NT2/D1 (cell line): Measurements from ENCODE around the gene PGPEP1.

ENCODE experiments used
- DNase-seq: peaks from one replicate; pipeline ENCODE4 v3.0.0-alpha.2; 2011; ENCODE audit warnings: low read depth, low spot score
- H3K27me3 ChIP-seq: 2 replicates; pipeline ENCODE4 v1.6.0; 2011; ENCODE audit warnings: mild to moderate bottlenecking; ENCODE audit not compliant: insufficient read length, insufficient read depth
- H3K36me3 ChIP-seq: 2 replicates; pipeline ENCODE4 v1.6.1; 2011; ENCODE audit warnings: mild to moderate bottlenecking, low read length, mixed read lengths; ENCODE audit not compliant: insufficient read depth, insufficient read length
- H3K4me1 ChIP-seq: 2 replicates; pipeline ENCODE4 v1.5.1; 2011; ENCODE audit not compliant: insufficient read depth, insufficient read length
- H3K4me3 ChIP-seq: 2 replicates; pipeline ENCODE4 v1.5.1; 2011; ENCODE audit warnings: low read depth; ENCODE audit not compliant: insufficient read length
- H3K9ac ChIP-seq: 2 replicates; pipeline ENCODE4 v1.6.0; 2011; ENCODE audit warnings: low read depth; ENCODE audit not compliant: insufficient read length
- H3K9me3 ChIP-seq: 2 replicates; pipeline ENCODE4 v1.5.1; 2011; ENCODE audit warnings: mild to moderate bottlenecking, low read length; ENCODE audit not compliant: insufficient read depth
- SUZ12 ChIP-seq: IDR thresholded peaks from 2 replicates; pipeline ENCODE4 v1.6.1; 2011; ENCODE audit not compliant: insufficient read length, insufficient read depth; ENCODE audit errors: extremely low read depth
- YY1 ChIP-seq: IDR thresholded peaks from 2 replicates; pipeline ENCODE4 v1.6.1; 2011; ENCODE audit not compliant: insufficient read length, insufficient read depth
- ZNF274 ChIP-seq: IDR thresholded peaks from 2 replicates; pipeline ENCODE4 v1.6.1; 2011; ENCODE audit warnings: mild to moderate bottlenecking, low read depth, low read length

Gene PGPEP1

GRCh38 chr19:18309525-18310064 lies 30.8 kb upstream of the PGPEP1 start:
- TF ChIP-seq ZNF274 (no peak), YY1 (no peak), SUZ12 (no peak)
- peaks cover 27% of the 10 kb centered on the region for H3K4me1 ChIP-seq
- H3K9me3 ChIP-seq, result no peaks in the 10 kb centered on the region
- no peak overlapping the region for H3K9ac ChIP-seq
- no peak for DNase-seq
- H3K4me3 ChIP-seq, result no peak overlapping the region
- H3K36me3 ChIP-seq, result peaks cover 88% of the 10 kb centered on the region
- H3K27me3 ChIP-seq, result no peaks in the 10 kb centered on the region

GRCh38 chr19:18310118-18310909 lies 30.1 kb upstream of the PGPEP1 start:
- peaks cover 94% of the 10 kb centered on the region for H3K36me3 ChIP-seq
- no peak overlapping the region for H3K9ac ChIP-seq
- no peak for TF ChIP-seq SUZ12
- TF ChIP-seq YY1, result no peak
- no peak for TF ChIP-seq ZNF274
- no peak for DNase-seq
- H3K4me3 ChIP-seq, result no peak overlapping the region
- peaks cover 23% of the 10 kb centered on the region for H3K4me1 ChIP-seq
- H3K27me3 ChIP-seq, result no peaks in the 10 kb centered on the region
- H3K9me3 ChIP-seq, result no peaks in the 10 kb centered on the region

- no peaks in the 10 kb centered on the region for H3K9me3 ChIP-seq
- no peak for TF ChIP-seq ZNF274
- TF ChIP-seq YY1, result no peak
- TF ChIP-seq SUZ12, result no peak
- H3K9ac ChIP-seq, result no peak overlapping the region
- no peak overlapping the region for H3K4me3 ChIP-seq
- peaks cover 23% of the 10 kb centered on the region for H3K4me1 ChIP-seq
- H3K36me3 ChIP-seq, result peaks cover 97% of the 10 kb centered on the region
- no peak for DNase-seq
- no peaks in the 10 kb centered on the region for H3K27me3 ChIP-seq
Observed at GRCh38 chr19:18310966-18311365, 29.4 kb upstream of the PGPEP1 start.

GRCh38 chr19:18311502-18312091 lies 28.8 kb upstream of the PGPEP1 start:
- no peak overlapping the region for H3K4me3 ChIP-seq
- H3K4me1 ChIP-seq, result peaks cover 20% of the 10 kb centered on the region
- H3K36me3 ChIP-seq, result peaks cover 93% of the 10 kb centered on the region
- H3K27me3 ChIP-seq, result no peaks in the 10 kb centered on the region
- no peak for TF ChIP-seq YY1
- no peak for TF ChIP-seq ZNF274
- TF ChIP-seq SUZ12, result no peak
- no peaks in the 10 kb centered on the region for H3K9me3 ChIP-seq
- DNase-seq, result no peak
- no peak overlapping the region for H3K9ac ChIP-seq

GRCh38 chr19:18312092-18312534 lies 28.3 kb upstream of the PGPEP1 start:
- no peaks in the 10 kb centered on the region for H3K27me3 ChIP-seq
- no peaks in the 10 kb centered on the region for H3K9me3 ChIP-seq
- no peak overlapping the region for H3K4me3 ChIP-seq
- H3K9ac ChIP-seq, result no peak overlapping the region
- peaks cover 87% of the 10 kb centered on the region for H3K36me3 ChIP-seq
- TF ChIP-seq ZNF274 (no peak), SUZ12 (no peak), YY1 (no peak)
- no peak for DNase-seq
- H3K4me1 ChIP-seq, result peaks cover 20% of the 10 kb centered on the region

GRCh38 chr19:18313398-18313797 lies 27.0 kb upstream of the PGPEP1 start:
- peaks cover 80% of the 10 kb centered on the region for H3K36me3 ChIP-seq
- DNase-seq, result no peak
- no peaks in the 10 kb centered on the region for H3K27me3 ChIP-seq

More at GRCh38 chr19:18313398-18313797, 27.0 kb upstream of the PGPEP1 start:
- no peak for TF ChIP-seq ZNF274
- TF ChIP-seq SUZ12, result no peak
- TF ChIP-seq YY1, result no peak
- Histone ChIP-seq H3K4me3 (no peak overlapping the region), H3K4me1 (peaks cover 16% of the 10 kb centered on the region), H3K9me3 (no peaks in the 10 kb centered on the region), H3K9ac (no peak overlapping the region)
